ENCODE results near the gene METRN. TPM values are rescaled to one million over a fixed set of nuclear protein-coding genes. Genes with fewer than 3 reads are reported as not detected.

Gene METRN
- total and polyA plus RNA-seq, 2 donors (not counting 1 experiment from before 2014, with no cell fraction given), result 6.9 to 10.4 TPM

GRCh38 chr16:681746-682427 is 33.0 kb upstream of the METRN start:
- Histone ChIP-seq H4K20me1 (ENCODE audit: control insufficient read depth, insufficient read depth, low read length, poor library complexity, severe bottlenecking) (peaks cover 31% of the 10 kb centered on the region), H3K4me1 (ENCODE audit: control insufficient read depth in 2 of 2, insufficient read depth in 2 of 2, low read length in 2 of 2) (peaks cover 28 to 61% of the 10 kb centered on the region in 2 donors), H3K27ac (ENCODE audit: low read length in 2 of 2) (no peak overlapping the region), H3K36me3 (replicated peaks in 1 of 2; ENCODE audit: control extremely low read depth in 1 of 2, control insufficient read depth in 1 of 2, extremely low read depth in 1 of 2, insufficient read depth in 2 of 2, low read length in 1 of 2) (peaks cover 0 to 24% of the 10 kb centered on the region in 2 experiments), H3K4me2 (replicated peaks; ENCODE audit: low read depth, low read length, poor library complexity, severe bottlenecking) (peak overlapping the region; percentile 99), H3K27me3 (replicated peaks in 1 of 4; ENCODE audit: control extremely low read depth in 1 of 4, control insufficient read depth in 3 of 4, insufficient read depth in 4 of 4, low read length in 3 of 4) (peaks cover 0 to 5% (median 2%) of the 10 kb centered on the region in 4 experiments), H3K9me3 (ENCODE audit: control extremely low read depth in 1 of 3, control insufficient read depth in 2 of 3, insufficient read depth in 1 of 3, low read length in 2 of 3) (no peaks in the 10 kb centered on the region), H3K9ac (ENCODE audit: low read length) (no peak overlapping the region), H3K4me3 (ENCODE audit: control extremely low read depth in 1 of 5, extremely low read depth in 1 of 5, insufficient read depth in 1 of 5, low read depth in 2 of 5, low read length in 4 of 5) (no peak overlapping the region), H3K79me2 (ENCODE audit: control insufficient read depth, insufficient read depth, low read length) (peaks cover 37% of the 10 kb centered on the region), H2AFZ (ENCODE audit: insufficient read depth, low read depth, low read length, poor library complexity, severe bottlenecking) (no peak overlapping the region)
- intact Hi-C loops (cut with micrococcal nuclease), result loop anchor here (5.0 kb wide), 1 partner anchor 40 kb away; the partner anchor contains the start of gene ANTKMT
- Mint-ChIP-seq H3K9me3 (ENCODE audit: insufficient read depth) (no peaks in the 10 kb centered on the region), H3K27ac (peak overlapping the region; percentile 65), H3K4me3 (peak overlapping the region; percentile 80), H3K27me3 (no peaks in the 10 kb centered on the region), H3K4me1 (peaks cover 36% of the 10 kb centered on the region)
- TF ChIP-seq EZH2 (IDR thresholded peaks at IDR 0.05; ENCODE audit: borderline replicate concordance, insufficient read depth, low read depth, low read length, poor library complexity, severe bottlenecking), result no peak
- no peak for TF ChIP-seq CTCF (IDR thresholded peaks at IDR 0.05)
- 86% methylated on average over 26 of the region's 28 CpGs for WGBS (ENCODE audit: insufficient coverage)
- ChIA-PET POLR2A (no interaction called here), CTCF (interaction anchor here (1.2 to 1.4 kb wide), 2 partner anchors 14 to 45 kb away, joined by 3 to 7 read pairs; partner anchors contain the start of genes METTL26 and RHOT2)
- DNase-seq (no peak), ATAC-seq (ENCODE audit: low read depth) (no peak)
